NT2/D1 (cell line): ENCODE results near the gene RAPGEF6.
"Not testable (repeated sequence)": the region's sequence is repeated elsewhere in the genome, so short reads cannot be mapped to it uniquely, and the experiment has no call there.

Experiments
- DNase-seq: peaks from one replicate; pipeline ENCODE4 v3.0.0-alpha.2; 2011; ENCODE audit warnings: low read depth, low spot score
- H3K27me3 ChIP-seq: 2 replicates; pipeline ENCODE4 v1.6.0; 2011; ENCODE audit warnings: mild to moderate bottlenecking; ENCODE audit not compliant: insufficient read length, insufficient read depth
- H3K36me3 ChIP-seq: 2 replicates; pipeline ENCODE4 v1.6.1; 2011; ENCODE audit warnings: mild to moderate bottlenecking, low read length, mixed read lengths; ENCODE audit not compliant: insufficient read depth, insufficient read length
- H3K4me1 ChIP-seq: 2 replicates; pipeline ENCODE4 v1.5.1; 2011; ENCODE audit not compliant: insufficient read depth, insufficient read length
- H3K4me3 ChIP-seq: 2 replicates; pipeline ENCODE4 v1.5.1; 2011; ENCODE audit warnings: low read depth; ENCODE audit not compliant: insufficient read length
- H3K9ac ChIP-seq: 2 replicates; pipeline ENCODE4 v1.6.0; 2011; ENCODE audit warnings: low read depth; ENCODE audit not compliant: insufficient read length
- H3K9me3 ChIP-seq: 2 replicates; pipeline ENCODE4 v1.5.1; 2011; ENCODE audit warnings: mild to moderate bottlenecking, low read length; ENCODE audit not compliant: insufficient read depth
- SUZ12 ChIP-seq: IDR thresholded peaks from 2 replicates; pipeline ENCODE4 v1.6.1; 2011; ENCODE audit not compliant: insufficient read length, insufficient read depth; ENCODE audit errors: extremely low read depth
- YY1 ChIP-seq: IDR thresholded peaks from 2 replicates; pipeline ENCODE4 v1.6.1; 2011; ENCODE audit not compliant: insufficient read length, insufficient read depth
- ZNF274 ChIP-seq: IDR thresholded peaks from 2 replicates; pipeline ENCODE4 v1.6.1; 2011; ENCODE audit warnings: mild to moderate bottlenecking, low read depth, low read length

Gene RAPGEF6

DNA sequence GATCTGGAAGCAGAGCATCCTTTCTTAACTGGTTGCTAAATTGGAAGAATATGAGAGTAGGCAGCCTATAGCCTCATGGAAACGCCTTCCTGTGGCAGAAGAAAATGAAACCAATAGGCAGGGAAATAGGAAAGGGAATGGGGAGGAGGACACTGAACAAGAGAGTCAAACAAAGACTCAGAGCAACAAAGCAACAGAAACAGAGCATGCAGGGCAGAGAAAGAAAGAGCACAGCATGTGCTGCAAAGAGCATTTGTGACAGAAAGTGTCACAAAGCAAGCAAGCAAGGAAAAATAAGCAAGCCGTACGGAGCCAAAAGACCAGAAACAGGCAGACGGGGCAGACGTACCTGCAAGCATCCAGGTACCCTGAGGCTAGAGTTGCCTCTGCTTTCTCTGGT is 123.1 kb downstream of the RAPGEF6 start:
- no peak for DNase-seq
- Histone ChIP-seq H3K36me3 (peaks cover 10% of the 10 kb centered on the region), H3K4me3 (no peak overlapping the region), H3K4me1 (no peaks in the 10 kb centered on the region), H3K9me3 (no peaks in the 10 kb centered on the region), H3K9ac (no peak overlapping the region), H3K27me3 (no peaks in the 10 kb centered on the region)
- TF ChIP-seq YY1 = no peak
- TF ChIP-seq SUZ12 = no peak
- no peak for TF ChIP-seq ZNF274

DNA sequence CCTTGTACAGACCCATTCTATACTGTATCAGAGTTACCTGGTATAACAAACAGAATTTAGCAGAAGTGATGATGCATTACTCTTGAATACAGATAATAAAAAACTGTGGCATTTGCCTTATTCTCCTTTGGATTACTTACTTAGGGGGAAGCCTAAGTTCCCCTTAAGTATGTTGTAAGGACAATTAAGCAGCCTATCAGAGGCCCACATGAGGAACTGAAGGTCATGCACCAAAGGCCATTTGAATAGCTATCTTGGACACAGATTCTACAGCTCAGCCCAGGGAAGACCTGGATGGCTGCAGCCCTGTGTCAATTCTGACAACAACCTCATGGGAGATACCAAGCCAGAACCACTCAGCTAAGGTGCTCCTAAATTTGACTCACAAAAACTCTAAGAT is 125.2 kb downstream of the RAPGEF6 start:
- Histone ChIP-seq H3K27me3 (no peaks in the 10 kb centered on the region), H3K4me3 (no peak overlapping the region), H3K36me3 (peaks cover 15% of the 10 kb centered on the region), H3K9ac (no peak overlapping the region), H3K9me3 (no peaks in the 10 kb centered on the region), H3K4me1 (no peaks in the 10 kb centered on the region)
- TF ChIP-seq SUZ12 (no peak), ZNF274 (no peak), YY1 (no peak)
- no peak for DNase-seq

DNA sequence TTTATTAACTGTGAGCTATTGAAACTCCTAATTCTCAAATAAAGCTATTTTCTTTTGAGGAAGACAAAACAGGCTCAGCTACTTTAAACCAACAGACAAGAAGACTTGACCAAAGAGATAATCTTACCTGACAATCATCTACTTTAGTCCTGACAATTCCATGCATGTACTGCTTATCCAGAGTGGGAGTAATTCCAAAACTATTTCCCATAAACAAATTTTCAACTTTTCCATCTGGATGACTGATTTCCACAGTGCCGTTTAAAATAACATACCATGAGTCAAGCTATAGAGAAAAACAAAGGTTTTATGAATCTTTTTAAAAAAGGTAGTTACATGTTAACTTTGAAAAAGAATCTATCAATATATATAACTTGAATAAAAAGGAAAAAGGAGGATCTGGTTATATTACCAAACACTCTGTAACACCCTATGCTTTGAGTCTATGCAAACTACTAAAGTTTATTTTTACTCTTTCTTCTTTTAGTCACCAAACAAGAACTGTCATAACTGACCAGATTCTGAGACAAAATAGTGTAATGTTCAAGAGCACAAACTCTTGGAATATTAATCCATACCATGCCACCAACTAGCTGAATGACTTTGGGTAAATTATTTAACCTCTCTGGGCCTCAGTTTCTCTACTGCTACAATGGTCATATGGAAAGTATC is 129.7 kb downstream of the RAPGEF6 start:
- H3K27me3 ChIP-seq = no peaks in the 10 kb centered on the region
- no peak overlapping the region for H3K4me3 ChIP-seq
- no peaks in the 10 kb centered on the region for H3K4me1 ChIP-seq
- H3K9me3 ChIP-seq = no peaks in the 10 kb centered on the region
- H3K36me3 ChIP-seq = peaks cover 21% of the 10 kb centered on the region
- H3K9ac ChIP-seq = no peak overlapping the region
- TF ChIP-seq YY1 (no peak), ZNF274 (no peak), SUZ12 (no peak)
- DNase-seq = no peak

DNA sequence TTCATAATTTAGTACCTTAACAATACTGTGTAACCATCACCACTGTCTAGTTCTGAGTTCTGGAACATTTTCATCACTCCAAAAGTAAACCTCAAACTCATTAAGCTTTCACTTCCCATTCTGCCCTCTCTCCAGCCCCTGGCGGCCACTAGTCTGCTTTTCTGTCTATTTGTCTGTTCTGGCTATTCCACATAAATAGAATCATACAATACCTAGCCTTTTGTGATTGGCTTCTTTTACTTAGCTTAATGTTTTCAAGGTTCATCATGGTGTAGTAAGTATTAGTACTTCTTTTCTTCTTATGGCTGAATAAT is 138.7 kb downstream of the RAPGEF6 start:
- Histone ChIP-seq H3K4me1 (no peaks in the 10 kb centered on the region), H3K27me3 (no peaks in the 10 kb centered on the region), H3K9ac (no peak overlapping the region), H3K9me3 (no peaks in the 10 kb centered on the region), H3K36me3 (peaks cover 19% of the 10 kb centered on the region), H3K4me3 (no peak overlapping the region)
- no peak for TF ChIP-seq ZNF274
- no peak for TF ChIP-seq YY1
- no peak for TF ChIP-seq SUZ12
- no peak for DNase-seq

DNA sequence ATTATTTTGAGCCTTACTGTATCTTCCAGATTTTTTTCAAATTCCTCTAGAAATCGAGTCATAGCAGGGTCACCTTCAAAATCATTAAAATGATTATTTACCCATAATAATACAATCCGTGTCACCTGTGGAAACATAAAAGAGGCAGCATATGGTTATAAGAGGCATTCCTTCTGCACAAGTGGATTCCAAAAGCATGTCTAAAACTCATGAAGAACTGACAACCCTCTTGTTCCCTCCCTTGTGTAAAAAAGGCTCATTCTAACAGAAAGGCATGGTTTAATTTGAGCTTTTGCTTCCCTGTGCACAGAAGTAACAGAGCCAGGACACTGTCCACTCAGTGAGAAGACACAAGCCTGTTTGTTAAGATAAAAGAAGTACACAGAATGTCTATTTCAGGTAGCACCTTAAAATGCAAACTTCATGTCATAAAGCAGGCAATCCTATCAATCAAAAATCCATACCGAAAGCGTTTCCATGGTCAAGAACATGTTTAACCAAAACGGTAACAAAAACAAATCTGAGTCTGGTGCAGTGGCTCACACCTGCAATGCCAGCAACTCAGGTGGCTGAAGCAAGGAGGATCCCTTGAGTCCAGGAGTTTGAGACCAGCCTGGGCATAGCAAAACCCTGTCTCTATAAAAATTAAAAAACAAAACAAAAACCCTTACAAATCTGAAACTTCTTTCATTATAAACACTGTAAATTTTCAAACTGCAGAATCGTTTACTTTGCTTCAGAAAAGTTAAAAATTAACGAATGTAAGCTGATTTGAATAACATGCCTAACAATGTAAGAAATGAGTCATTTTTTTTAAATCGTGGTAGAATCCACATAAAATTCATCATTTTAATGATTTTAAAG is 139.3 kb downstream of the RAPGEF6 start:
- Histone ChIP-seq H3K9ac (no peak overlapping the region), H3K4me3 (no peak overlapping the region), H3K27me3 (no peaks in the 10 kb centered on the region), H3K4me1 (no peaks in the 10 kb centered on the region), H3K9me3 (no peaks in the 10 kb centered on the region), H3K36me3 (peaks cover 21% of the 10 kb centered on the region)
- DNase-seq = no peak
- no peak for TF ChIP-seq ZNF274
- no peak for TF ChIP-seq SUZ12
- TF ChIP-seq YY1 = no peak

DNA sequence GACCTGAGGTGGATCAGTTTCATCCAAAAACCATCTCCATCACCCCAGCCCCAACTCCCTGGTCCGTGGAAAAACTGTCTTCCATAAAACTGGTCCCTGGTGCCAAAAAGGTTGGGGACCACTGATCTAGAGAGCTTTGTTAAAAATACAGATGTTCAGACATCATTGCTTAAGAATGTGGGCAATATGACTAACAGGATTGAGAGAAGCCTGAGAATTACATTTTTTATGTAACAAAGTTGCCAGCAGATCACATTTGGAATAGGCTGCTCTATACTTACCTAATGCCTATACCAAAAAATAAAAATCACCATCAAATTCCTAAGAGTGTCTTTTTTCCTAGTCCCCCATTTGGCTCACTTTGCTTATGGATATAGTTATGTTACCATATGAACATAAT is 143.3 kb downstream of the RAPGEF6 start:
- Histone ChIP-seq H3K27me3 (no peaks in the 10 kb centered on the region), H3K9me3 (peaks cover 12% of the 10 kb centered on the region), H3K36me3 (peaks cover 28% of the 10 kb centered on the region), H3K9ac (no peak overlapping the region), H3K4me1 (no peaks in the 10 kb centered on the region), H3K4me3 (no peak overlapping the region)
- no peak for DNase-seq
- TF ChIP-seq ZNF274 (no peak), YY1 (no peak), SUZ12 (no peak)

DNA sequence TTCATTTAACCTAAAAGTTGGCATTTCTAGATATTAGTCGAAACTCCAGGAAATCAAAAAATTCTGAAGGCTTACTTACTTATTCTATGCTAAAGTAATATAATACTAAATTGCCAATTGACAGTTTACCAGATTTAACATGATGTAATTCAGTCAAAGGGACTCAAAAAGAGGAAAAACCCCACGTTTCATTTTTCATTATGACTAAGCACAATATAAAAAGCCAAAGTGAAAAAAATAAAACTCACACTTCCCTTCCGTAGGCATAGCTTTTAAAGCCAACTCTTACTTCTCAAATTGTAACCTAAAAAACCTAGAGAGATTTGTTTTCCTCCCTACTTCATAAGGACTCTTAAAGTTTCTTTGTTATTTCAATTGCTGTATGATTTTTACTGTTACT is 146.6 kb downstream of the RAPGEF6 start:
- Histone ChIP-seq H3K36me3 (peaks cover 19% of the 10 kb centered on the region), H3K4me1 (no peaks in the 10 kb centered on the region), H3K9me3 (peaks cover 12% of the 10 kb centered on the region), H3K4me3 (no peak overlapping the region), H3K9ac (no peak overlapping the region), H3K27me3 (no peaks in the 10 kb centered on the region)
- no peak for TF ChIP-seq ZNF274
- TF ChIP-seq YY1 = no peak
- TF ChIP-seq SUZ12 = no peak
- DNase-seq = no peak

DNA sequence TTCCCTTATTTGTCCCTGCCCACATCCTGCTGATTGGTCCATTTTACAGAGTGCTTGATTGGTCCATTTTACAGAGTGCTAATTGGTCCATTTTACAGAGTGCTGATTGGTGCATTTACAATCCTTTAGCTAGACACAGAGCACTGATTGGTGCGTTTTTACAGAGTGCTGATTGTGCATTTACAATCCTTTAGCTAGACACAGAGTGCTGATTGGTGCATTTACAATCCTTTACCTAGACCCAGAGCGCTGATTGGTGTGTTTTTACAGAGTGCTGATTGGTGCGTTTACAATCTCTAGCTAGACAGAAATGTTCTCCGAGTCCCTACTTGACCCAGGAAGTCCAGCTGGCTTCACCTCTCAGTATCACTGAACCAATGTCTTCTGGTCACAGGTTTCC is 147.7 kb downstream of the RAPGEF6 start:
- not testable (repeated sequence) for H3K9ac ChIP-seq, DNase-seq, H3K4me3 ChIP-seq, H3K4me1 ChIP-seq, H3K27me3 ChIP-seq
- peaks cover 12% of the 10 kb centered on the region for H3K9me3 ChIP-seq
- H3K36me3 ChIP-seq = peaks cover 16% of the 10 kb centered on the region
